HAP-1 (cell line): ENCODE results near the gene SPACA4.
"Not testable (repeated sequence)": the region's sequence is repeated elsewhere in the genome, so short reads cannot be mapped to it uniquely, and the experiment has no call there.

Experiments
- DNase-seq, 2 experiments: peaks; one replicate each; pipeline ENCODE4 v3.0.0-alpha.2; 2016 to 2020; ENCODE audit warnings: low spot score in 2 of 2
- H3K27me3 ChIP-seq: fragments of 250-450 bp; sonication (Bioruptor Pico); 2 replicates; pipeline ENCODE4 v1.5.1; 2020; ENCODE audit warnings: low read depth, mild to moderate bottlenecking, moderate library complexity
- H3K36me3 ChIP-seq: fragments of 250-450 bp; sonication (Bioruptor Pico); replicated peaks from 2 replicates; pipeline ENCODE4 v1.5.1; 2020; ENCODE audit warnings: mild to moderate bottlenecking
- H3K4me1 ChIP-seq: fragments of 250-450 bp; sonication (Bioruptor Pico); 2 replicates; pipeline ENCODE4 v1.5.1; 2020; ENCODE audit warnings: mild to moderate bottlenecking
- H3K4me3 ChIP-seq: fragments of 250-450 bp; sonication (Bioruptor Pico); 2 replicates; pipeline ENCODE4 v1.5.1; 2020; ENCODE audit warnings: mild to moderate bottlenecking, moderate library complexity
- H3K9me3 ChIP-seq: fragments of 250-450 bp; sonication (Bioruptor Pico); 2 replicates; pipeline ENCODE4 v1.5.1; 2020; ENCODE audit warnings: mild to moderate bottlenecking, moderate library complexity
- in situ Hi-C: fragments of 300-500 bp; cut with MboI; formaldehyde crosslinking; loops from 3 replicates; pipeline ENCODE4 v1.14.3; 2020; ENCODE audit warnings: low sequenced_read_pairs, inconsistent platforms, mixed read lengths

Gene SPACA4

GRCh38 chr19:48606463-48607358, at the start of gene SPACA4:
SPACA4 (plus strand) TSS chr19:48606742; CDS start chr19:48606979, 237 bp downstream.
- in situ Hi-C loops, result no loop called here
- Histone ChIP-seq H3K4me1 (peaks cover 2% of the 10 kb centered on the region; the same call in 1 of the 2 replicates), H3K27me3 (no peaks in the 10 kb centered on the region), H3K36me3 (peaks cover under 1% of the 10 kb centered on the region; the same call in 1 of the 2 replicates), H3K9me3 (no peaks in the 10 kb centered on the region), H3K4me3 (no peak within 1 kb of the TSS)
- DNase-seq, result no peak

DNA sequence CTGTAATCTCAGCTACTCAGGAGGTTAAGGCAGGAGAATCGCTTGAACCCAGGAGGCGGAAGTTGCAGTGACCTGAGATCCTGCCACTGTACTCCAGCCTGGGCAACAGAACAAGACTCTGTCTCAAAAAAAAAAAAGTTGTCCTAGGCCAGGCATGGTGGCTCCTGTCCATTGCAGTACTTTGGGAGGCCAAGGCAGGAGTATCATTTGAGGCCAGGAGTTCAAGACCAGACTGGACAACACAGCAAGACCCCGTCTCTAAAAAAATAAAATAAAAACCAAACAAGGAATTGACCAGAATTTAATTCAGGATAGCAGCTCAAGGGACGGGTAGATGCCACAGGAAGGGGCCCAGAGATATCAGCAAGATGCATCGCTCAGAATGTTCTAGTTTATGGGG, 49.7 kb upstream of the SPACA4 start:
- peaks cover 11% of the 10 kb centered on the region for H3K4me1 ChIP-seq
- no peak for DNase-seq
- H3K9me3 ChIP-seq, result no peaks in the 10 kb centered on the region
- no peak overlapping the region for H3K4me3 ChIP-seq
- H3K27me3 ChIP-seq, result no peaks in the 10 kb centered on the region
- in situ Hi-C loops, result no loop called here
- no peaks in the 10 kb centered on the region for H3K36me3 ChIP-seq

GRCh38 chr19:48558018-48558684, 48.4 kb upstream of the SPACA4 start:
- H3K9me3 ChIP-seq, result no peaks in the 10 kb centered on the region
- DNase-seq, result peak; percentile 40 to 80
- H3K36me3 ChIP-seq, result no peaks in the 10 kb centered on the region
- no peak overlapping the region for H3K4me3 ChIP-seq
- H3K4me1 ChIP-seq, result peaks cover 13% of the 10 kb centered on the region
- in situ Hi-C loops, result no loop called here
- H3K27me3 ChIP-seq, result no peaks in the 10 kb centered on the region

- H3K27me3 ChIP-seq, result no peaks in the 10 kb centered on the region
- H3K9me3 ChIP-seq, result no peaks in the 10 kb centered on the region
- H3K4me3 ChIP-seq, result no peak overlapping the region
- no peak for DNase-seq
- peaks cover 12% of the 10 kb centered on the region for H3K4me1 ChIP-seq
- in situ Hi-C loops, result no loop called here
- no peaks in the 10 kb centered on the region for H3K36me3 ChIP-seq
Measured at GRCh38 chr19:48560095-48560530, 46.4 kb upstream of the SPACA4 start.

DNA sequence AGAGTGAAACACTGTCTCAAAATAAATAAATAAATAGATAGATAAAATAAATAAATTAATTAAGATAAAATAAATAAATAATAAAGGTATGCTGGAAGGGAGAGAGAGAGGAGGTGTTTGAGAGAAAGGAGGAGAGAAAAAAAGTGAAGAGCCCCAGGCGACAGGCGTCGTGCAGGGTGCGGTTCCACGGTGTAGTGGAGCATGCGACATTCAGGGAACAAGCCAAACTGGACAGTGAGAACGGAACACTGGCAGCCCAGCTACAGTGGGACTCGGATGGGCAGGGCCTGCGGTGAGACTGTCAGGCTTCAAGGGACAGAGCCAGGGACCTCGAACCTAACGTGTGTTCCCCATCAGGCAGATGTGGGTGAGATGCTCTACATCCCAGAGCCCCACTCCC, 45.1 kb upstream of the SPACA4 start:
- Histone ChIP-seq H3K27me3 (no peaks in the 10 kb centered on the region), H3K9me3 (no peaks in the 10 kb centered on the region), H3K36me3 (no peaks in the 10 kb centered on the region), H3K4me1 (peaks cover 17% of the 10 kb centered on the region), H3K4me3 (no peak overlapping the region)
- in situ Hi-C loops, result no loop called here
- no peak for DNase-seq

DNA sequence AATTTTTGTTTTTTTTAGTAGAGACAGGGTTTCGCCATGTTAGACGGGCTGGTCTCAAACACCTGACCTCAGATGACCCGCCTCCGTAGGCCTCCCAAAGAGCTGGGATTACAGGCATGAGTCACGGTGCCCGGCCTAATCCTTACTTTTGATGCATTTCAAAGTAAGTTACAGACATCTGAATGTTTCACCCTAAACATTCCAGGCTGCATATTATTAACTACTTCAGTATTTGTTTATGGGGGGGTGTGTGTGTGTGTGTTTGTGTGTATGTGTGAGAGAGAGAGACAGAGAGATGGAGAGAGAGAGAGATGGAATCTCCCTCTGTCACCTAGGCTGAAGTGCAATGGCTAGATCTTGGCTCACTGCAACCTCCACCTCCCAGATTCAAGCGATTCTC, 41.5 kb upstream of the SPACA4 start:
- Histone ChIP-seq H3K4me3 (no peak overlapping the region), H3K27me3 (no peaks in the 10 kb centered on the region), H3K4me1 (peaks cover 16% of the 10 kb centered on the region), H3K9me3 (no peaks in the 10 kb centered on the region), H3K36me3 (no peaks in the 10 kb centered on the region)
- peak; percentile 47 to 81 for DNase-seq
- in situ Hi-C loops, result no loop called here

DNA sequence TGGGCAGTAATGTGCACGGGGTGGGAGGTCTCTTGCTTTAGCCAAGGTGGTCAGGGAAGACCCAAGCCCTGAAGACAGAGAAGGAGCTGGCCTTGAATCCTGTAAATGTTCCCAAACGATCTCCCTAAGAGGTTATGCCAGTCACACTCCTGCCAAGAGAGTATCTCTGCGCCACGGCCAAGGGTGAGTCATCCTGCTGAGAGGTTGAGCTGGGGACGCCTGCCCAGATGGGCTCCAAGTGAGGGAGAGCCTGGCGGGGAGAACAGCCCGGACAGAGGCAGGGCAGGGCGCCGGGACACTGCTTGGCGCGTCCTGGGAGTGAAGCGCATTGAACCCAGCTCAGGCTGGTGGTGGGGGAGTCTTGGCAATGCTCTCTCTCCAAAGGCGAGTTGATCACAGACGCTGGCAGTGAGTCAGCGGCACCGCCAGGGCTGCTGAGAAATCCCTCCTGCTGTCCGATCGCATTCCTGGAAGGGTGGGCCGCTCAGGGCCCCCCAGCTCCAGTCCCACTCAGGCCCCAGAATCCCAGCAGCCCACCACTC, 38.1 kb upstream of the SPACA4 start:
- H3K36me3 ChIP-seq, result no peaks in the 10 kb centered on the region
- H3K4me1 ChIP-seq, result peaks cover 13% of the 10 kb centered on the region
- no peaks in the 10 kb centered on the region for H3K9me3 ChIP-seq
- in situ Hi-C loops, result no loop called here
- H3K27me3 ChIP-seq, result no peaks in the 10 kb centered on the region
- no peak for DNase-seq
- H3K4me3 ChIP-seq, result no peak overlapping the region

GRCh38 chr19:48569814-48570213, 36.7 kb upstream of the SPACA4 start:
- Histone ChIP-seq H3K36me3 (no peaks in the 10 kb centered on the region), H3K4me1 (peaks cover 17% of the 10 kb centered on the region), H3K27me3 (no peaks in the 10 kb centered on the region), H3K4me3 (no peak overlapping the region), H3K9me3 (no peaks in the 10 kb centered on the region)
- DNase-seq, result peak; percentile 29 to 53
- in situ Hi-C loops, result no loop called here

GRCh38 chr19:48571378-48572162, 35.0 kb upstream of the SPACA4 start:
- Histone ChIP-seq H3K4me1 (peaks cover 9% of the 10 kb centered on the region), H3K4me3 (no peak overlapping the region), H3K36me3 (no peaks in the 10 kb centered on the region), H3K9me3 (no peaks in the 10 kb centered on the region), H3K27me3 (no peaks in the 10 kb centered on the region)
- DNase-seq, result no peak
- in situ Hi-C loops, result no loop called here

DNA sequence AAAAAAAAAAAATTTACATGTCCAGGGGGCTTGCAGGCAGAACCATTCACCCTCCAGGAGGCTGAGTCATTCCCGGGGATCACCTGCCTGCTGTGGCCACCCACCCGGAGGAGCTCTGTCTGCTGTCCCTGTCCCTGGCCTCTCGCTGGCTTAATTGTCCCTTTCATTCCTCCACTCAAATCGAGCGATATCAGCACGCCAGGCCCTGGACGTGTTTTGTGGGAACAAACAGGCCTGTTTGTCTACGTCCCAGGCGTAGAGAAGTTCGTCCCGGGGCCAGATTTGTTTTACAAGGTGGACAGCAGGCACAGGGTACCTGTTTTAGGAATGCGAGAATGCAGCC, 33.4 kb upstream of the SPACA4 start:
- H3K4me3 ChIP-seq, result no peak overlapping the region
- no peaks in the 10 kb centered on the region for H3K36me3 ChIP-seq
- DNase-seq, result no peak
- in situ Hi-C loops, result no loop called here
- no peaks in the 10 kb centered on the region for H3K27me3 ChIP-seq
- peaks cover 9% of the 10 kb centered on the region for H3K4me1 ChIP-seq
- H3K9me3 ChIP-seq, result no peaks in the 10 kb centered on the region

GRCh38 chr19:48575931-48576622, 30.5 kb upstream of the SPACA4 start:
- Histone ChIP-seq H3K9me3 (no peaks in the 10 kb centered on the region), H3K36me3 (no peaks in the 10 kb centered on the region), H3K4me1 (peaks cover 6% of the 10 kb centered on the region), H3K4me3 (no peak overlapping the region), H3K27me3 (no peaks in the 10 kb centered on the region)
- in situ Hi-C loops, result loop anchor here (25.0 kb wide), 1 partner anchor 614 kb away; no protein-coding TSS in a partner anchor
- no peak for DNase-seq

- not testable (repeated sequence) for H3K9me3 ChIP-seq, DNase-seq, H3K27me3 ChIP-seq, H3K36me3 ChIP-seq, H3K4me3 ChIP-seq, H3K4me1 ChIP-seq
- in situ Hi-C loops, result loop anchor here (25.0 kb wide), 1 partner anchor 616 kb away; no protein-coding TSS in a partner anchor
Measured at GRCh38 chr19:48577908-48578307, 28.6 kb upstream of the SPACA4 start.

DNA sequence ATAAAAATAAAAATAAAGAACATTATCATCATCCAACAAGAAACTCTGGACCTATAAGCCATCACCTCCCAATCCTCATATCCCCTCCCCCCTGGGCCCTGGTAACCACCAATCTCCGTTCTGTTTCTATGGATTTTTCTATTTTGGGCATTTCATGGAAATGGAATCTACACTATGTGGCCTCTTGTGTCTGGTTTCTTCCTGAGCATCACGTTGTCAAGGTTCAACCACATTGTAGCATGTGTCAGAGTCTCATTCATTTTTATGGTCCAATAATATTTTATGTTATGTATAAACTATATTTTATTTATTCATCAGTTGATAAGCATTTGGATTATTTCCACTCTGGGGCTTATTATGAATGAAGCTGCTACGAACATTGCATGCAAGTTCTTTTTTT, 27.7 kb upstream of the SPACA4 start:
- Histone ChIP-seq H3K9me3 (no peaks in the 10 kb centered on the region), H3K36me3 (no peaks in the 10 kb centered on the region), H3K4me1 (peaks cover 11% of the 10 kb centered on the region), H3K4me3 (no peak overlapping the region), H3K27me3 (no peaks in the 10 kb centered on the region)
- no peak for DNase-seq
- in situ Hi-C loops, result loop anchor here (25.0 kb wide), 1 partner anchor 617 kb away; no protein-coding TSS in a partner anchor
